ENCODE measurements around the gene LAMP1.
"Not testable (repeated sequence)": the region's sequence is repeated elsewhere in the genome, so short reads cannot be mapped to it uniquely, and the experiment has no call there.

Gene LAMP1

GRCh38 chr13:113299951-113300350, 2.9 kb downstream of the LAMP1 start:
- Histone ChIP-seq H3K27ac (no peak overlapping the region), H3K9me3 (ENCODE audit: severe bottlenecking) (no peaks in the 10 kb centered on the region), H3K4me3 (ENCODE audit: low read depth, low read length) (no peak overlapping the region), H3K36me3 (peaks cover 28% of the 10 kb centered on the region), H3K27me3 (ENCODE audit: insufficient read depth, low read depth, severe bottlenecking) (no peaks in the 10 kb centered on the region)
- DNase-seq, result no peak
- TF ChIP-seq, protein P1, sequence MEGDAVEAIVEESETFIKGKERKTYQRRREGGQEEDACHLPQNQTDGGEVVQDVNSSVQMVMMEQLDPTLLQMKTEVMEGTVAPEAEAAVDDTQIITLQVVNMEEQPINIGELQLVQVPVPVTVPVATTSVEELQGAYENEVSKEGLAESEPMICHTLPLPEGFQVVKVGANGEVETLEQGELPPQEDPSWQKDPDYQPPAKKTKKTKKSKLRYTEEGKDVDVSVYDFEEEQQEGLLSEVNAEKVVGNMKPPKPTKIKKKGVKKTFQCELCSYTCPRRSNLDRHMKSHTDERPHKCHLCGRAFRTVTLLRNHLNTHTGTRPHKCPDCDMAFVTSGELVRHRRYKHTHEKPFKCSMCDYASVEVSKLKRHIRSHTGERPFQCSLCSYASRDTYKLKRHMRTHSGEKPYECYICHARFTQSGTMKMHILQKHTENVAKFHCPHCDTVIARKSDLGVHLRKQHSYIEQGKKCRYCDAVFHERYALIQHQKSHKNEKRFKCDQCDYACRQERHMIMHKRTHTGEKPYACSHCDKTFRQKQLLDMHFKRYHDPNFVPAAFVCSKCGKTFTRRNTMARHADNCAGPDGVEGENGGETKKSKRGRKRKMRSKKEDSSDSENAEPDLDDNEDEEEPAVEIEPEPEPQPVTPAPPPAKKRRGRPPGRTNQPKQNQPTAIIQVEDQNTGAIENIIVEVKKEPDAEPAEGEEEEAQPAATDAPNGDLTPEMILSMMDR (IDR thresholded peaks at IDR 0.05; ENCODE audit: low read depth, low read length), result no peak

- H3K4me3 ChIP-seq (ENCODE audit: low read depth, low read length), result no peak overlapping the region
- no peak overlapping the region for H3K27ac ChIP-seq
- no peaks in the 10 kb centered on the region for H3K9me3 ChIP-seq (ENCODE audit: severe bottlenecking)
- H3K36me3 ChIP-seq, result peaks cover 37% of the 10 kb centered on the region
- H3K27me3 ChIP-seq (ENCODE audit: insufficient read depth, low read depth, severe bottlenecking), result no peaks in the 10 kb centered on the region
- no peak for DNase-seq
- TF ChIP-seq, protein P1 (IDR thresholded peaks at IDR 0.05; ENCODE audit: low read depth, low read length), result no peak
Measured at GRCh38 chr13:113302986-113303385, 5.9 kb downstream of the LAMP1 start.

DNA sequence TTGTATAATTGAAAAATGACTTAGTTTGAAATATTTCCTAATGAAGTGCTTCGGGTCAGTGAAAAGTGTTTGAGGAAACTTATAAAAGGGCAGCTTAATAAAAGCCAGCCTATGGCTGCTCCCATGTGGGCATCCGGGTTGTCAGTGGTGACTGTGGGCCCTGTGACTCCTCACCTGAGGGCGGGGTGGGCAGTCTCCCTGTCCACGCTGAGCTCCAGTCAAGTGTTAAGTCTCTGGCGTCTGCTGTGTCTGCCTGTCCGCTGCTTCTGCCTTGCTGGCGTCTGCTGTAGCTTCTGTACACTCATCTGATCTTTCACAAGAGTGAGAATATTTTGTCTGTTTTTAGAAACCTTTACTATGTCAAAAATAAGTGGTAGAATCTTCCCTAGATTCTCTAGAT, 7.1 kb downstream of the LAMP1 start:
- TF ChIP-seq, protein P1 (IDR thresholded peaks at IDR 0.05; ENCODE audit: low read depth, low read length), result no peak
- H3K27me3 ChIP-seq (ENCODE audit: insufficient read depth, low read depth, severe bottlenecking), result no peaks in the 10 kb centered on the region
- no peaks in the 10 kb centered on the region for H3K9me3 ChIP-seq (ENCODE audit: severe bottlenecking)
- no peak for DNase-seq
- peaks cover 36% of the 10 kb centered on the region for H3K36me3 ChIP-seq
- no peak overlapping the region for H3K4me3 ChIP-seq (ENCODE audit: low read depth, low read length)
- H3K27ac ChIP-seq, result no peak overlapping the region

DNA sequence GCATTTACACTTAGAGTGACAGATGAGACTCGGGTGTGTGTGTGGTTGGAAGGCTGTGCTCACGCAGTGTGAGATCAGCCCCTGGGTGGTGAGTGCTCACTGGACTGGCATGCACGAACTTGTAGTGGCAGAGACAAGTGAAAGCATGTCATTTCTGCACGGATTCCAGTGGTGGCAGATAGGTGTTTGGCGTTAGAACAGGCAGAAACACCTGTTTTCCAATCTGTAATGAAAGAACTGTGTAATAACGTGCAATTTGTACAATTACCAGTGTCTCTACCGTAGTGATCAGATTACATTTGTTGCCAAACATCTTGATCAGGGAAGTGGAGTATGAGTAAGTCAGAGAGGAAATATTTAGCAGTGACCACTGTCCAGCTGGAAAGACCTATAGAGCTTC, 8.2 kb downstream of the LAMP1 start:
- Histone ChIP-seq H3K9me3 (ENCODE audit: severe bottlenecking) (no peaks in the 10 kb centered on the region), H3K27ac (no peak overlapping the region), H3K27me3 (ENCODE audit: insufficient read depth, low read depth, severe bottlenecking) (no peaks in the 10 kb centered on the region), H3K36me3 (peaks cover 37% of the 10 kb centered on the region), H3K4me3 (ENCODE audit: low read depth, low read length) (no peak overlapping the region)
- DNase-seq, result no peak
- TF ChIP-seq, protein P1 (IDR thresholded peaks at IDR 0.05; ENCODE audit: low read depth, low read length), result no peak

GRCh38 chr13:113307491-113307890, 10.5 kb downstream of the LAMP1 start:
- TF ChIP-seq, protein P1 (IDR thresholded peaks at IDR 0.05; ENCODE audit: low read depth, low read length), result no peak
- Histone ChIP-seq H3K36me3 (peaks cover 52% of the 10 kb centered on the region), H3K27ac (no peak overlapping the region), H3K27me3 (ENCODE audit: insufficient read depth, low read depth, severe bottlenecking) (no peaks in the 10 kb centered on the region), H3K9me3 (ENCODE audit: severe bottlenecking) (no peaks in the 10 kb centered on the region), H3K4me3 (ENCODE audit: low read depth, low read length) (no peak overlapping the region)
- DNase-seq, result no peak

GRCh38 chr13:113309473-113309872, 12.4 kb downstream of the LAMP1 start:
- no peaks in the 10 kb centered on the region for H3K27me3 ChIP-seq (ENCODE audit: insufficient read depth, low read depth, severe bottlenecking)
- H3K4me3 ChIP-seq (ENCODE audit: low read depth, low read length), result no peak overlapping the region
- no peak for DNase-seq
- no peak overlapping the region for H3K27ac ChIP-seq
- peaks cover 53% of the 10 kb centered on the region for H3K36me3 ChIP-seq
- no peaks in the 10 kb centered on the region for H3K9me3 ChIP-seq (ENCODE audit: severe bottlenecking)
- TF ChIP-seq, protein P1 (IDR thresholded peaks at IDR 0.05; ENCODE audit: low read depth, low read length), result no peak

GRCh38 chr13:113314112-113314511, 17.1 kb downstream of the LAMP1 start:
- DNase-seq; H3K27ac ChIP-seq; H3K27me3 ChIP-seq (ENCODE audit: insufficient read depth, low read depth, severe bottlenecking); H3K9me3 ChIP-seq (ENCODE audit: severe bottlenecking); H3K4me3 ChIP-seq (ENCODE audit: low read depth, low read length): not testable (repeated sequence)
- H3K36me3 ChIP-seq, result peaks cover 63% of the 10 kb centered on the region

GRCh38 chr13:113314895-113315470, 17.9 kb downstream of the LAMP1 start:
- not testable (repeated sequence) for H3K27ac ChIP-seq, DNase-seq
- H3K36me3 ChIP-seq, result peaks cover 65% of the 10 kb centered on the region

More at GRCh38 chr13:113314895-113315470, 17.9 kb downstream of the LAMP1 start:
- H3K27me3 ChIP-seq (ENCODE audit: insufficient read depth, low read depth, severe bottlenecking); H3K4me3 ChIP-seq (ENCODE audit: low read depth, low read length); H3K9me3 ChIP-seq (ENCODE audit: severe bottlenecking): not testable (repeated sequence)

All from WERI-Rb-1 (cell line).